ENCODE results near the gene TMEM158. TPM values are rescaled to one million over a fixed set of nuclear protein-coding genes. Genes with fewer than 3 reads are reported as not detected.

Gene TMEM158
- not detected for total RNA-seq

GRCh38 chr3:45226206-45226915, at the start of gene TMEM158:
TSS of gene TMEM158 (minus strand) at chr3:45226287. CDS start at chr3:45226027, 260 bp downstream.
- Mint-ChIP-seq H3K9me3 (no peaks in the 10 kb centered on the region), H3K27me3 (ENCODE audit: low read depth) (peaks cover 66% of the 10 kb centered on the region), H3K36me3 (ENCODE audit: low read depth) (no peaks in the 10 kb centered on the region), H3K27ac (no peak within 1 kb of the TSS), H3K4me3 (peak within 1 kb of the TSS; percentile 55), H3K4me1 (ENCODE audit: low read depth) (peaks cover 10% of the 10 kb centered on the region)
- intact Hi-C loops (cut with micrococcal nuclease), result loop anchor here (1.0 to 5.0 kb wide), 2 partner anchors 189 to 441 kb away; no protein-coding TSS in a partner anchor
- CTCF ChIA-PET, result interaction anchor here (0.6 to 1.3 kb wide), 2 partner anchors 17 to 188 kb away, joined by 3 to 4 read pairs; no protein-coding TSS in a partner anchor
- peak; percentile 88 for DNase-seq

- Mint-ChIP-seq H3K4me1 (ENCODE audit: low read depth) (no peaks in the 10 kb centered on the region), H3K27ac (no peak overlapping the region), H3K4me3 (no peak overlapping the region), H3K9me3 (peaks cover 18% of the 10 kb centered on the region), H3K27me3 (ENCODE audit: low read depth) (peaks cover 7% of the 10 kb centered on the region), H3K36me3 (ENCODE audit: low read depth) (no peaks in the 10 kb centered on the region)
- DNase-seq, result no peak
- intact Hi-C loops (cut with micrococcal nuclease), result no loop called here
- CTCF ChIA-PET, result no interaction called here
These were observed 49.1 kb upstream of the TMEM158 start for GRCh38 chr3:45275006-45275704.

- Mint-ChIP-seq H3K4me1 (ENCODE audit: low read depth) (no peaks in the 10 kb centered on the region), H3K36me3 (ENCODE audit: low read depth) (no peaks in the 10 kb centered on the region), H3K4me3 (no peak overlapping the region), H3K9me3 (peaks cover 18% of the 10 kb centered on the region), H3K27ac (no peak overlapping the region), H3K27me3 (ENCODE audit: low read depth) (peaks cover 7% of the 10 kb centered on the region)
- DNase-seq, result no peak
- intact Hi-C loops (cut with micrococcal nuclease), result no loop called here
- CTCF ChIA-PET, result no interaction called here
These were observed 47.8 kb upstream of the TMEM158 start for GRCh38 chr3:45273681-45274515.

- H3K27me3 Mint-ChIP-seq (ENCODE audit: low read depth), result peaks cover 7% of the 10 kb centered on the region
- no peaks in the 10 kb centered on the region for H3K4me1 Mint-ChIP-seq (ENCODE audit: low read depth)
- peaks cover 16% of the 10 kb centered on the region for H3K9me3 Mint-ChIP-seq
- H3K27ac Mint-ChIP-seq, result no peak overlapping the region
- intact Hi-C loops (cut with micrococcal nuclease), result no loop called here
- H3K4me3 Mint-ChIP-seq, result no peak overlapping the region
- H3K36me3 Mint-ChIP-seq (ENCODE audit: low read depth), result no peaks in the 10 kb centered on the region
- CTCF ChIA-PET, result no interaction called here
- DNase-seq, result no peak
These were observed 46.9 kb upstream of the TMEM158 start for GRCh38 chr3:45272828-45273470.

- CTCF ChIA-PET, result no interaction called here
- no peak overlapping the region for H3K4me3 Mint-ChIP-seq
- intact Hi-C loops (cut with micrococcal nuclease), result no loop called here
- peaks cover 9% of the 10 kb centered on the region for H3K9me3 Mint-ChIP-seq
- H3K27ac Mint-ChIP-seq, result no peak overlapping the region
- no peak for DNase-seq
- H3K4me1 Mint-ChIP-seq (ENCODE audit: low read depth), result peaks cover 2% of the 10 kb centered on the region
- peaks cover 7% of the 10 kb centered on the region for H3K27me3 Mint-ChIP-seq (ENCODE audit: low read depth)
- H3K36me3 Mint-ChIP-seq (ENCODE audit: low read depth), result no peaks in the 10 kb centered on the region
These were observed 46.1 kb upstream of the TMEM158 start for GRCh38 chr3:45272032-45272810.

GRCh38 chr3:45269952-45270351, 43.9 kb upstream of the TMEM158 start:
- peaks cover 3% of the 10 kb centered on the region for H3K27me3 Mint-ChIP-seq (ENCODE audit: low read depth)

GRCh38 chr3:45267097-45267496, 41.0 kb upstream of the TMEM158 start:
- Mint-ChIP-seq H3K9me3 (no peaks in the 10 kb centered on the region), H3K36me3 (ENCODE audit: low read depth) (no peaks in the 10 kb centered on the region), H3K4me1 (ENCODE audit: low read depth) (peaks cover 6% of the 10 kb centered on the region), H3K27me3 (ENCODE audit: low read depth) (no peaks in the 10 kb centered on the region), H3K27ac (no peak overlapping the region), H3K4me3 (no peak overlapping the region)
- intact Hi-C loops (cut with micrococcal nuclease), result no loop called here
- CTCF ChIA-PET, result interaction anchor here (1.0 kb wide), 1 partner anchor 145 kb away, joined by 3 read pairs; no protein-coding TSS in a partner anchor
- no peak for DNase-seq

More at GRCh38 chr3:45269952-45270351, 43.9 kb upstream of the TMEM158 start:
- no peak for DNase-seq
- Mint-ChIP-seq H3K9me3 (no peaks in the 10 kb centered on the region), H3K4me3 (no peak overlapping the region), H3K36me3 (ENCODE audit: low read depth) (no peaks in the 10 kb centered on the region), H3K27ac (no peak overlapping the region), H3K4me1 (ENCODE audit: low read depth) (peaks cover 6% of the 10 kb centered on the region)
- intact Hi-C loops (cut with micrococcal nuclease), result no loop called here
- CTCF ChIA-PET, result no interaction called here

GRCh38 chr3:45261333-45262110, 35.4 kb upstream of the TMEM158 start:
- Mint-ChIP-seq H3K27me3 (ENCODE audit: low read depth) (no peaks in the 10 kb centered on the region), H3K9me3 (no peaks in the 10 kb centered on the region), H3K36me3 (ENCODE audit: low read depth) (no peaks in the 10 kb centered on the region), H3K4me3 (no peak overlapping the region), H3K27ac (no peak overlapping the region), H3K4me1 (ENCODE audit: low read depth) (no peaks in the 10 kb centered on the region)
- DNase-seq, result no peak
- CTCF ChIA-PET, result interaction anchor here (0.7 to 1.1 kb wide), 2 partner anchors 51 to 155 kb away, joined by 3 to 4 read pairs; no protein-coding TSS in a partner anchor
- intact Hi-C loops (cut with micrococcal nuclease), result no loop called here

- intact Hi-C loops (cut with micrococcal nuclease), result no loop called here
These were observed 33.0 kb upstream of the TMEM158 start for GRCh38 chr3:45259133-45259532.

GRCh38 chr3:45258317-45258716, 32.2 kb upstream of the TMEM158 start:
- H3K27me3 Mint-ChIP-seq (ENCODE audit: low read depth), result no peaks in the 10 kb centered on the region
- H3K9me3 Mint-ChIP-seq, result no peaks in the 10 kb centered on the region
- H3K4me1 Mint-ChIP-seq (ENCODE audit: low read depth), result no peaks in the 10 kb centered on the region
- no peaks in the 10 kb centered on the region for H3K36me3 Mint-ChIP-seq (ENCODE audit: low read depth)
- CTCF ChIA-PET, result no interaction called here
- intact Hi-C loops (cut with micrococcal nuclease), result no loop called here
- DNase-seq, result no peak
- H3K4me3 Mint-ChIP-seq, result no peak overlapping the region
- H3K27ac Mint-ChIP-seq, result no peak overlapping the region

More at GRCh38 chr3:45259133-45259532, 33.0 kb upstream of the TMEM158 start:
- H3K36me3 Mint-ChIP-seq (ENCODE audit: low read depth), result no peaks in the 10 kb centered on the region
- CTCF ChIA-PET, result no interaction called here
- no peaks in the 10 kb centered on the region for H3K9me3 Mint-ChIP-seq
- no peak overlapping the region for H3K4me3 Mint-ChIP-seq
- no peaks in the 10 kb centered on the region for H3K4me1 Mint-ChIP-seq (ENCODE audit: low read depth)
- no peak for DNase-seq
- H3K27ac Mint-ChIP-seq, result no peak overlapping the region
- H3K27me3 Mint-ChIP-seq (ENCODE audit: low read depth), result no peaks in the 10 kb centered on the region

- Mint-ChIP-seq H3K4me3 (no peak overlapping the region), H3K27ac (no peak overlapping the region), H3K4me1 (ENCODE audit: low read depth) (no peaks in the 10 kb centered on the region), H3K27me3 (ENCODE audit: low read depth) (no peaks in the 10 kb centered on the region), H3K36me3 (ENCODE audit: low read depth) (no peaks in the 10 kb centered on the region), H3K9me3 (no peaks in the 10 kb centered on the region)
- no peak for DNase-seq
- intact Hi-C loops (cut with micrococcal nuclease), result no loop called here
- CTCF ChIA-PET, result interaction anchor here (0.7 kb wide), 3 partner anchors 223 to 1376 kb away, joined by 3 read pairs; no protein-coding TSS in a partner anchor
These were observed 27.2 kb upstream of the TMEM158 start for GRCh38 chr3:45253316-45253715.
